ENCODE results near the gene MAP3K12.

Gene MAP3K12

DNA sequence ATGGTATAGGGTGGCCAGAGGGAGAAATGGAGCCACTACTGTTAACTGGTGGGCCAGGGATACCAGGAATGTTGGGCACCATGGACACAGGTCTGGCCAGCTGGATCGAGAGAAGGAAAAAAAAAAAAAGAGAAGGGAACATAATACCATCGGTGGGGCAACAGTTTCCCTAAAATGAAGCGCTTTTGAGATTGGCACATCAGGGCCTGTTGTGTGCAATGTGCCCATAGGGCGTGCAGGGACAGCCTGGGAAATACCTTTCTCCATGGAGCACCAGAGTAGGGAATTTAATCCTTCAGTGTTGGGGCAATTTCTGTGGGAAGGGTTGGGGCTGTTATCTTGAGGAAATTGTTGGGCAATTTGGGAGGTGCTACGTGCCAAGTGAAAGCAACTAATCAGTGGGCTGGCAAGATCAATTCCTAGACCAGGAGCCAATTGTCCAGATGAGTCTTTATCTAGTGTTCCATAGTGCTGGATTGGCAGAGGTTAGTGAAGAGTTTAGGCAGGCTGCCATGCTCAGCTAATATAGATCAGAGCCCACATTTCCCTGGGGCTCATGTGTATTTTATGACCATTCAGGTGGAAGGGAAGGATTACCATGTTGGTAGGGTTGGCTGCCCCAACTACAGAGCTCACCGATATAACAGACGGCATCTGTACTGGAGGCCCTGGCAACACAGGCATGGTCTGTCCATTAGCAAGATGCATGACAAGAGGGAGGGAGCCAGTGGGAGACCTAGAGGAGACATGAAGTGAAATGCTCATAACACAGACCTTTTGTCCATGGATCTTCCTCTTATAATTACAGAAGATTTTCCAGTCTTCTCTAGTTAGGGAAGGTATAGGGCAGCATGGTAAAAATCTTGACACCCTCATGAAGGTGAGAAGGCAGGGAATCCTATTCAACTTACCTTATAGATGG, 33.5 kb upstream of the MAP3K12 start:
- TF ChIP-seq, protein P1, sequence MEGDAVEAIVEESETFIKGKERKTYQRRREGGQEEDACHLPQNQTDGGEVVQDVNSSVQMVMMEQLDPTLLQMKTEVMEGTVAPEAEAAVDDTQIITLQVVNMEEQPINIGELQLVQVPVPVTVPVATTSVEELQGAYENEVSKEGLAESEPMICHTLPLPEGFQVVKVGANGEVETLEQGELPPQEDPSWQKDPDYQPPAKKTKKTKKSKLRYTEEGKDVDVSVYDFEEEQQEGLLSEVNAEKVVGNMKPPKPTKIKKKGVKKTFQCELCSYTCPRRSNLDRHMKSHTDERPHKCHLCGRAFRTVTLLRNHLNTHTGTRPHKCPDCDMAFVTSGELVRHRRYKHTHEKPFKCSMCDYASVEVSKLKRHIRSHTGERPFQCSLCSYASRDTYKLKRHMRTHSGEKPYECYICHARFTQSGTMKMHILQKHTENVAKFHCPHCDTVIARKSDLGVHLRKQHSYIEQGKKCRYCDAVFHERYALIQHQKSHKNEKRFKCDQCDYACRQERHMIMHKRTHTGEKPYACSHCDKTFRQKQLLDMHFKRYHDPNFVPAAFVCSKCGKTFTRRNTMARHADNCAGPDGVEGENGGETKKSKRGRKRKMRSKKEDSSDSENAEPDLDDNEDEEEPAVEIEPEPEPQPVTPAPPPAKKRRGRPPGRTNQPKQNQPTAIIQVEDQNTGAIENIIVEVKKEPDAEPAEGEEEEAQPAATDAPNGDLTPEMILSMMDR (IDR thresholded peaks at IDR 0.05; ENCODE audit: low read depth, low read length), result no peak
- no peak overlapping the region for H3K4me3 ChIP-seq (ENCODE audit: low read depth, low read length)

DNA sequence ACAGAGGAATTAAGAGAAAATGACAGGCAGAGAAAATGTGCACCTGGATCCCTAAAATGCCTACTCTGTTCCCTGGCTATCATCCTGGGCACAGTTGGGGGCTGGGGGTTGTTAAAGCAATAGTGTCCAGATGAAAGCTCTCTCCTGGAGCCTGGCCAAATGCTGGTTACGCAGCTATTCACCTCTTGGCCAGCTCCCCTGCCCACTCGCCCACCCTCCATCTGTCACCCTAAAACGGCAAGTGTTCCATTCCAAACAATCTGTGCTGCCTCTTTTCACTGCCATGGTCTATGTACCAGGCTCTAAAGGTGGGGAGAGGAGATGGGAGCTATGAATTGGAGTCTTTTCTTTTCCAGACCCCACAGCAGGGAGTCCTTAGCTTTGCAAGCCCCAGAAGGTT, 32.8 kb upstream of the MAP3K12 start:
- H3K4me3 ChIP-seq (ENCODE audit: low read depth, low read length), result no peak overlapping the region
- TF ChIP-seq, protein P1 (IDR thresholded peaks at IDR 0.05; ENCODE audit: low read depth, low read length), result no peak

- H3K4me3 ChIP-seq (ENCODE audit: low read depth, low read length), result no peak overlapping the region
- TF ChIP-seq, protein P1 (IDR thresholded peaks at IDR 0.05; ENCODE audit: low read depth, low read length), result no peak
These were observed 31.7 kb upstream of the MAP3K12 start for GRCh38 chr12:53530920-53531319.

- no peak overlapping the region for H3K4me3 ChIP-seq (ENCODE audit: low read depth, low read length)
- TF ChIP-seq, protein P1 (IDR thresholded peaks at IDR 0.05; ENCODE audit: low read depth, low read length), result no peak
These were observed 30.8 kb upstream of the MAP3K12 start for GRCh38 chr12:53530061-53530460.

GRCh38 chr12:53524476-53524875, 25.2 kb upstream of the MAP3K12 start:
- no peak overlapping the region for H3K4me3 ChIP-seq (ENCODE audit: low read depth, low read length)
- TF ChIP-seq, protein P1 (IDR thresholded peaks at IDR 0.05; ENCODE audit: low read depth, low read length), result no peak

DNA sequence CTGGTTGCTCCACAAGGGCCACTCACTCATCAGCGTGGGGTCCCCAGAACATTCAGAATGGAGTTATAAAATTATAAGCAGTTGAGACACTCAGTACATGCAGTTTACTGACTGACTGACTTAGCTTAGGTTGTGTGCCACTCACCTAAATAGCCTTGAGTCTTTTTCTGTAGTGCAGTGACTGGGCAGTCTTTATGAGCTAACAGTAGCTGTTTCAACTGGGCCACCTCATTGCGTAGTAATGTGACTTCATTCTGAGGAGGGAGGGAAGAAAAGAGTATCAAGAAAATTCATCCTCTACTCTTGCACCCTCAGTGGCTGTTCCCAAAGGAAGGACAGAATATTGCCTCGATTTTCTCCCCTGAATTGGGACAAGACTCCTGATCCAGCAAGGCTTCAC, 23.9 kb upstream of the MAP3K12 start:
- H3K4me3 ChIP-seq (ENCODE audit: low read depth, low read length), result no peak overlapping the region
- TF ChIP-seq, protein P1 (IDR thresholded peaks at IDR 0.05; ENCODE audit: low read depth, low read length), result no peak

GRCh38 chr12:53518381-53518780, 19.1 kb upstream of the MAP3K12 start:
- no peak overlapping the region for H3K4me3 ChIP-seq (ENCODE audit: low read depth, low read length)
- TF ChIP-seq, protein P1 (IDR thresholded peaks at IDR 0.05; ENCODE audit: low read depth, low read length), result no peak
